ENCODE data around the gene SLF1.

The SLF1 gene

DNA sequence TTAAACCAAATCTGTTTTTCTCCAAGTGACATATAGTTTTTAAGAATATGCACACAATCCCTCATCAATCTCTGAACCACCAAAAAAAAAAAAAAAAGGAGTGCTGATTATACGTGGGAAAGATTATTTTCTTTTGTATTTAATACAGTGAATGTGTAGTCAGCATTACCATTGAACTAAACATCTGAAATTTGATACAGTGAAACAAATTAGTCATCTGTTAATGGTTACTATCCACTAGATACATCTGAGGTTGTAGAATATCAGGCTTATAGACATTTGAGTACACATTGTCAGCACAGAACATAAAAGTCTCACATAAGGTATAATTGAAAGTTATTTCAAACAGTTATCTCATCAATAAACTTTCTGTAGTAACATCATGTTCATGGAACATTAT is 87.0 kb downstream of the SLF1 start:
- H3K9me3 Mint-ChIP-seq: peaks cover 7% of the 10 kb centered on the region
- TF ChIP-seq, protein P1, sequence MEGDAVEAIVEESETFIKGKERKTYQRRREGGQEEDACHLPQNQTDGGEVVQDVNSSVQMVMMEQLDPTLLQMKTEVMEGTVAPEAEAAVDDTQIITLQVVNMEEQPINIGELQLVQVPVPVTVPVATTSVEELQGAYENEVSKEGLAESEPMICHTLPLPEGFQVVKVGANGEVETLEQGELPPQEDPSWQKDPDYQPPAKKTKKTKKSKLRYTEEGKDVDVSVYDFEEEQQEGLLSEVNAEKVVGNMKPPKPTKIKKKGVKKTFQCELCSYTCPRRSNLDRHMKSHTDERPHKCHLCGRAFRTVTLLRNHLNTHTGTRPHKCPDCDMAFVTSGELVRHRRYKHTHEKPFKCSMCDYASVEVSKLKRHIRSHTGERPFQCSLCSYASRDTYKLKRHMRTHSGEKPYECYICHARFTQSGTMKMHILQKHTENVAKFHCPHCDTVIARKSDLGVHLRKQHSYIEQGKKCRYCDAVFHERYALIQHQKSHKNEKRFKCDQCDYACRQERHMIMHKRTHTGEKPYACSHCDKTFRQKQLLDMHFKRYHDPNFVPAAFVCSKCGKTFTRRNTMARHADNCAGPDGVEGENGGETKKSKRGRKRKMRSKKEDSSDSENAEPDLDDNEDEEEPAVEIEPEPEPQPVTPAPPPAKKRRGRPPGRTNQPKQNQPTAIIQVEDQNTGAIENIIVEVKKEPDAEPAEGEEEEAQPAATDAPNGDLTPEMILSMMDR (IDR thresholded peaks at IDR 0.05): no peak
- H3K27ac Mint-ChIP-seq: no peak overlapping the region
- no peaks in the 10 kb centered on the region for H3K27me3 Mint-ChIP-seq (ENCODE audit: low read depth, poor library complexity)
- peaks cover 53% of the 10 kb centered on the region for H3K4me1 Mint-ChIP-seq
- DNase-seq: no peak
- no peak overlapping the region for H3K4me3 Mint-ChIP-seq
- H3K36me3 Mint-ChIP-seq (ENCODE audit: low read depth): peaks cover 32% of the 10 kb centered on the region

DNA sequence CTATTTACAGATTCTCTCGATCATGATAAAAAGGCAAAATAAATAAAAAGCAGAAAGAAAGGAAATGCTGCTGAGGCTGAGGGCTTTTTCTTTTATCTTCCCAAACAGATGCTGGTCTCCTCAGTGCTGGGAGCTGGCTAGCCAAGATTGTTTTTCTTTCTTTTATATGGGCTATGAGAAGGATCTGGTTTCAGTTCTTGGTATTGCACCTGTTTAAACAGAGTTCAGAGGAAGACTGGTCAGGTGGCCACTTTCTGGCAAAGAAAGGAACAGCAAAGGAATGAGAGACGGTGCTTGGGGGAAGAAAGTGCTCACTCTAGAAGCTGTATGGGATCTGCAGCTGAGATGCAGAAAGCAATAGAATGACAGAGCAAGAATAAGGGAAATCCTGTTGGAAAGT is 88.9 kb downstream of the SLF1 start:
- Mint-ChIP-seq H3K4me1 (peaks cover 61% of the 10 kb centered on the region), H3K36me3 (ENCODE audit: low read depth) (peaks cover 36% of the 10 kb centered on the region), H3K27ac (peak overlapping the region; percentile 37), H3K4me3 (peak overlapping the region; percentile 0), H3K9me3 (peaks cover 7% of the 10 kb centered on the region), H3K27me3 (ENCODE audit: low read depth, poor library complexity) (no peaks in the 10 kb centered on the region)
- peak; percentile 8 for DNase-seq
- TF ChIP-seq, protein P1 (IDR thresholded peaks at IDR 0.05): no peak

DNA sequence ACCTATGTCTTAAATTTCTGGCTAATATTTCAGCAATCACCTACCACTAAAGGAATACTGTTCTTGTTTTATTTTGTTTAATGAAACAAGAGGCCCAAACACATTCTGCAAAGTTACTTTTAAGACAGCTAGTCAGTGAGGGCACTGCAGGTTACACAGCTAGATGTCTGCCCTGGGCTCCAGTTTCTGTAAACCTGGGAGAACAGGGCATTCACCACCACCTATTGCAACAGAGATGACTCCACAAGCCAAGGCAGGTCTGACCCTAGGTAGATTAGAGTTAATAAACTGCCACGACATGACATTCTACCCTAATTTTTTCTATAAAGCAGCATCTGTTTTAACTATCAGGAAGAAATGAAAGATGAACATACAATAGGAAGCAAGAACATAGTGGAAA is 90.8 kb downstream of the SLF1 start:
- no peaks in the 10 kb centered on the region for H3K27me3 Mint-ChIP-seq (ENCODE audit: low read depth, poor library complexity)
- TF ChIP-seq, protein P1 (IDR thresholded peaks at IDR 0.05): no peak

GRCh38 chr5:94711785-94712184 is 93.3 kb downstream of the SLF1 start:
- H3K27ac Mint-ChIP-seq: no peak overlapping the region
- no peak overlapping the region for H3K4me3 Mint-ChIP-seq
- no peaks in the 10 kb centered on the region for H3K27me3 Mint-ChIP-seq (ENCODE audit: low read depth, poor library complexity)
- TF ChIP-seq, protein P1 (IDR thresholded peaks at IDR 0.05): no peak
- H3K4me1 Mint-ChIP-seq: peaks cover 48% of the 10 kb centered on the region
- DNase-seq: no peak
- H3K9me3 Mint-ChIP-seq: no peaks in the 10 kb centered on the region
- peaks cover 36% of the 10 kb centered on the region for H3K36me3 Mint-ChIP-seq (ENCODE audit: low read depth)

More for the DNA sequence above, 90.8 kb downstream of the SLF1 start:
- Mint-ChIP-seq H3K9me3 (no peaks in the 10 kb centered on the region), H3K36me3 (ENCODE audit: low read depth) (peaks cover 32% of the 10 kb centered on the region), H3K4me3 (no peak overlapping the region), H3K4me1 (peaks cover 70% of the 10 kb centered on the region), H3K27ac (peak overlapping the region; percentile 87)
- DNase-seq: no peak

DNA sequence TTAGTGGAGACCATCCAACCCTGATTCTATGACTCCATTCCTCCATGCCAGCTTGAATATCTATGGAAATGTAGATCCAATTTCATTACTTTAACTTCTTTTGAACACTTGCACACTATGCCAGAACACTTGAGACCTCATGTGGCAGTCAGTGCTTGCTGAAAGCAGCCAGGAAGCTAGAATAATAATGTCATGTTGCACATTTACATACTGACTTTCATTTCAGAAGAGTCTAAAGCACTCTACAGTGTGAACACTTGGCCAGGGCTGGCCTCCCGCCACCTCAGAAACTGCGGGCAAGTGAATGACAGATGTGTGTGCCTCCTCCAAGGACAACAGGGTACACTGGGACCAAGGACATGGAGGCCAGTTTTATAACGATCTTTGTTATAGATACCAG is 97.3 kb downstream of the SLF1 start:
- peaks cover 15% of the 10 kb centered on the region for H3K9me3 Mint-ChIP-seq
- peaks cover 20% of the 10 kb centered on the region for H3K4me1 Mint-ChIP-seq
- TF ChIP-seq, protein P1 (IDR thresholded peaks at IDR 0.05): no peak
- peaks cover 39% of the 10 kb centered on the region for H3K36me3 Mint-ChIP-seq (ENCODE audit: low read depth)
- no peaks in the 10 kb centered on the region for H3K27me3 Mint-ChIP-seq (ENCODE audit: low read depth, poor library complexity)
- no peak overlapping the region for H3K4me3 Mint-ChIP-seq
- H3K27ac Mint-ChIP-seq: no peak overlapping the region
- DNase-seq: no peak

DNA sequence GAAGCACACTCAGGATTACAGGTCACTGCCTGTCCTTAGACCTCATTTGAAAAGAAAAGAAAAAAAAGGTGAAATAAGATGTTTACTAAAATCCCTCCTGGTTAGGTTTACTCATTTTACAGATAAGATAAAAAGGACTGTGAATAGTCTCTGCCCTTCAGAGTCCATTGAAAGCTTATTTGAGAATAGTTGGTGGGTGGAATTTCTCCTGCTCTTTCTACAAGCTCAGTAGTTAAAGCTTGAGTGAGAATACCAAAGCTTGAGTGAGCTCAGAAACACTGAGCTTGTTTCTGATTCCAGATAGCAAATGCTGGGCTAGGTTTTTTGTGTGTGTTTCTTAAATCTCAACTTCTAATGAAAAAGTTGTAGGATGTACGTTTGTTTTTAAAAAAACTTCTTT is 106.7 kb downstream of the SLF1 start:
- Mint-ChIP-seq H3K9me3 (no peaks in the 10 kb centered on the region), H3K27ac (no peak overlapping the region), H3K27me3 (ENCODE audit: low read depth, poor library complexity) (peaks cover 3% of the 10 kb centered on the region), H3K36me3 (ENCODE audit: low read depth) (peaks cover 4% of the 10 kb centered on the region), H3K4me3 (no peak overlapping the region), H3K4me1 (no peaks in the 10 kb centered on the region)
- TF ChIP-seq, protein P1 (IDR thresholded peaks at IDR 0.05): no peak
- DNase-seq: no peak
